Measurements from ENCODE around the gene SOCS1. TPM values are rescaled to one million over a fixed set of nuclear protein-coding genes. Genes with fewer than 3 reads are reported as not detected.

The SOCS1 gene
- total RNA-seq, 4 donors from 2014 or later: 6.5 to 26.8 (median 18.0) TPM

- peak; percentile 49 for ATAC-seq (ENCODE audit: low FRiP score)
- no peak for TF ChIP-seq CTCF (IDR thresholded peaks at IDR 0.05)
- no peak for DNase-seq (ENCODE audit: low spot score)
These were observed 1.3 kb upstream of the SOCS1 start for GRCh38 chr16:11257131-11257938.

- ATAC-seq (ENCODE audit: low FRiP score) (peak; percentile 8), DNase-seq (ENCODE audit: low spot score) (no peak)
- no peak for TF ChIP-seq CTCF (IDR thresholded peaks at IDR 0.05)
These were observed 692 bp upstream of the SOCS1 start for GRCh38 chr16:11256661-11257130.

GRCh38 chr16:11254913-11255736 is 879 bp downstream of the SOCS1 start:
- ATAC-seq (ENCODE audit: low FRiP score) (peak; percentile 0), DNase-seq (ENCODE audit: low spot score) (no peak)
- no peak for TF ChIP-seq CTCF (IDR thresholded peaks at IDR 0.05)

- DNase-seq (ENCODE audit: low spot score): no peak
- ATAC-seq (ENCODE audit: low FRiP score): no peak
These were observed 1.8 kb downstream of the SOCS1 start for GRCh38 chr16:11253995-11254912.

GRCh38 chr16:11253009-11253994 is 2.7 kb downstream of the SOCS1 start:
- no peak for TF ChIP-seq CTCF (IDR thresholded peaks at IDR 0.05)
- no peak for DNase-seq (ENCODE audit: low spot score)
- ATAC-seq (ENCODE audit: low FRiP score): no peak

More at GRCh38 chr16:11253995-11254912, 1.8 kb downstream of the SOCS1 start:
- peak in 1 of 3 donors; percentile 14 for TF ChIP-seq CTCF (IDR thresholded peaks at IDR 0.05)

Measured in omental fat pad (tissue), 4 donors.